ENCODE results near the gene GRK5.

DNA sequence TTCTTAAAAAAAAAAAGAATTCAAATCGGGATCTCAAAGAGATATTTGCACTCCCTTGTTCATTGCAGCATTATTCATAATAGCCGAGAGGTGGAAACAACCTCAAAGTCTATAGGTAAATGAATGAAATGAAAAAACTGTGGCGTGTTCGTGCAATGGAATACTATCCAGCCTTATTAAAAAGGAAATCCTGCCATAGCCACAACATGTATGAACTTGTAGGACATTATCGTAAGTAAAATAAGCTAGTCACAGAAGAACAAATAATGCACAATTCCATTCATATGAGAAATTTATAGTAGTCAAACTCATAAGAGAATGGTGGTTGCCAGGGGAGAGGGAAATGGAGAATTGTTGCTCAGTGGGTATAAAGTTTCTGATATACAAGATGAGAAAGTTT is 37.9 kb downstream of the GRK5 start:
- TF ChIP-seq, protein P1, sequence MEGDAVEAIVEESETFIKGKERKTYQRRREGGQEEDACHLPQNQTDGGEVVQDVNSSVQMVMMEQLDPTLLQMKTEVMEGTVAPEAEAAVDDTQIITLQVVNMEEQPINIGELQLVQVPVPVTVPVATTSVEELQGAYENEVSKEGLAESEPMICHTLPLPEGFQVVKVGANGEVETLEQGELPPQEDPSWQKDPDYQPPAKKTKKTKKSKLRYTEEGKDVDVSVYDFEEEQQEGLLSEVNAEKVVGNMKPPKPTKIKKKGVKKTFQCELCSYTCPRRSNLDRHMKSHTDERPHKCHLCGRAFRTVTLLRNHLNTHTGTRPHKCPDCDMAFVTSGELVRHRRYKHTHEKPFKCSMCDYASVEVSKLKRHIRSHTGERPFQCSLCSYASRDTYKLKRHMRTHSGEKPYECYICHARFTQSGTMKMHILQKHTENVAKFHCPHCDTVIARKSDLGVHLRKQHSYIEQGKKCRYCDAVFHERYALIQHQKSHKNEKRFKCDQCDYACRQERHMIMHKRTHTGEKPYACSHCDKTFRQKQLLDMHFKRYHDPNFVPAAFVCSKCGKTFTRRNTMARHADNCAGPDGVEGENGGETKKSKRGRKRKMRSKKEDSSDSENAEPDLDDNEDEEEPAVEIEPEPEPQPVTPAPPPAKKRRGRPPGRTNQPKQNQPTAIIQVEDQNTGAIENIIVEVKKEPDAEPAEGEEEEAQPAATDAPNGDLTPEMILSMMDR (IDR thresholded peaks at IDR 0.05) = no peak
- TF ChIP-seq POLR2A (IDR thresholded peaks at IDR 0.05) = no peak

Measured in thyroid gland (tissue), 4 donors.